HG03280 (cell line): ENCODE results near the gene SERPINA3.
"Not testable (repeated sequence)": the region's sequence is repeated elsewhere in the genome, so short reads cannot be mapped to it uniquely, and the experiment has no call there.

Source experiments
- ATAC-seq: cut with Tn5 transposase; IDR thresholded peaks from one replicate; pipeline ENCODE4 v1.9.1; 2021; ENCODE audit warnings: mild to moderate bottlenecking, moderate library complexity; ENCODE audit not compliant: unreplicated experiment

Gene SERPINA3

DNA sequence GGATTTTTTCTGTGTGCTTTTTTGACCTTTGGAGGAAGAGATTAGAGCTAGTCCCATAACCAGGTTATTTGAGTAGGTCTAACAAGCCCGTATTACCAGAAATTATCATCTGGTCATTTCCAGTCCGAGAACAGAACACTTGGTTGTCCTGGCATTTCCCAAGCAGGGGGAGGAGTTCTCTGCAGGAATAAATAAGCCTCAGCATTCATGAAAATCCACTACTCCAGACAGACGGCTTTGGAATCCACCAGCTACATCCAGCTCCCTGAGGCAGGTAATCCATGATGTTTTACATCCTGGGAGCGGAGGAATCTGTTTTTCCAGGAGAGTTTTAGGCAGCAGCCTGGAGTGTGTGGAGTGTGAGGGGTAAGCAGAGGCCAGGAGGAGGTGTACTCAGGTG is at the start of gene SERPINA3:
TSS of gene SERPINA3 (plus strand) at position 218 of the 400 bp plus-strand sequence. CDS start 2,051 bp downstream, outside the sequence.
- no peak for ATAC-seq

- ATAC-seq: no peak
Observed at GRCh38 chr14:94562941-94563883, 49.0 kb upstream of the SERPINA3 start.

- ATAC-seq: no peak
Observed at GRCh38 chr14:94564381-94564780, 47.8 kb upstream of the SERPINA3 start.

- ATAC-seq: no peak
Observed at GRCh38 chr14:94568186-94568585, 44.0 kb upstream of the SERPINA3 start.

DNA sequence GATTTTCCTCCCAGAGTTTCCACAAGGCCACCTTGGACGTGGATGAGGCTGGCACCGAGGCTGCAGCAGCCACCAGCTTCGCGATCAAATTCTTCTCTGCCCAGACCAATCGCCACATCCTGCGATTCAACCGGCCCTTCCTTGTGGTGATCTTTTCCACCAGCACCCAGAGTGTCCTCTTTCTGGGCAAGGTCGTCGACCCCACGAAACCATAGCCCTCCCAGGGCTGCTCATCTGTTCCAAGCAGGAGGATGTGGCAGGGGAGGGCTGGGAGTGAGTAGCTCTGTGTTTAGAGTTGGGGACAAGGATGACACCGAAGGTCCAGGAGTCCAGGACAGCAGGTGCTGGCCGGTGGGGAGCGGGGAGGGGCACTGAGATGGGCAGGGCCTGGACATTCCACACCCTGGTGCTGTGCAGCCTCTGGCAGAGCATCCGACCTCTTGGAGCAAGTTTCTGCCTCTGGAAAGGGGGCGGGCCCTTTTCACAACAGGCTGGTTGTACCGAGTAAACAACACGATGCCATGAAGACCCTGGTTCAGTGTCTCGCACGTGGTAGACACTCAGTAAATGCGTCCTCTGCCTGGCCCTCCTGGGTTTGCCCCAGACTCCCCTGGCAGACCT is 42.7 kb upstream of the SERPINA3 start:
- ATAC-seq: no peak

DNA sequence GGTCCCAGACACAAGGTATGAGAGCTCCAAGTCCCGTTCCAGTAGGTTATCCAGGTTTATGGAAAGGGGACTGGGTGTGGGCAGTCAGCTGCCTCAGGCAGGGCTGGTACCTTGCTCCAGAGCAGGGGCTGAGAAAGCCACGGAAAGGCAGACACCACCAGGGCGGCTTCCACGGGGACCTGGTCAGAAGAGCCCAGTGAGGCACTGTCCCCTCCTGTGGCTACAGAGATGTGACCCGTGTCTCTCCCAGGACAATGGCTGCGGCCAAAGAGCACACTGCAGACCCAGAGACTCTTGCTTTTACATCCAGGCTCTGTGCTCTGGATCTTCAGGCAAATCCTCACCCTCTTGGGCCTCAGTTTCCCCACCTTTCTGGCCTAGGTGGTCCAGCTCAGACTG is 42.2 kb upstream of the SERPINA3 start:
- ATAC-seq: no peak

DNA sequence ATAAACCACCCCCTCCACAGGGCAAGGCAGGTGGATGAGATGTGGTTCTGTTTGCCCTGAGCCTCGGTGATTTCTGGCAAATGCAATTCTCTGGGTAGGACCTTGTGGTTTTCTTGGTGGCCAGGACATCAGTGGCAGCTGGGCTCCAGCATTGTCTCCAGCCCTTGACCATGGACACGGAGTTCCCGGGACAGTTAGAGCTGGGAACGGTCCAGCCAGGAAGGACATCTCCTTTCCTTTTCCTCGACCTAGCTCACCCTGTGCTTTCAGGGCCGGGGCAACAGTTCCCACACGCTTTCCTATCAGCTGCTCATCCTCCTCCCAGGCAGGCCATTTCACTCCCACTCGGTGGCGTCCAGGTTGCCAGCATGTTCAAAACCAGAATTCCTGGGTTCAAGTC is 41.8 kb upstream of the SERPINA3 start:
- ATAC-seq: no peak

DNA sequence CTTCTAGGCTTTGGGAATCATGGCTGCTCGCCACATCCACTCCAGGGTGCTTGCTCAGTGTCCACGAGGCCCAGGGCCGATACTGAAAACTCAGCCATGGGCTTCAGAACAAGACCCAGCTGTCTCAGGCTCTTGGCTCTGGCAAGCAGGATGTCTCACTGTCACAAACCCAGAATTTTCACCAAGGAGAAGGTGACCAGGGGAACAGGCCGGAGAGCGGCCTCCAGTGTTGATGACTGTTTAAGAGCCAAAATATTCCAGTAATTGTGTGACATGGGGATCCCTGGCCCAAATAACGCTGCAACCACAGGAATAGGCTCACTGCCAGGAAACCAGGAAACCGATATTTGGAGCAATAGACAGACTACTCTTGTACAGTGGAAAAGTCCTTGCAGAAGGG is 40.8 kb upstream of the SERPINA3 start:
- no peak for ATAC-seq

GRCh38 chr14:94571950-94572349 is 40.2 kb upstream of the SERPINA3 start:
- no peak for ATAC-seq

DNA sequence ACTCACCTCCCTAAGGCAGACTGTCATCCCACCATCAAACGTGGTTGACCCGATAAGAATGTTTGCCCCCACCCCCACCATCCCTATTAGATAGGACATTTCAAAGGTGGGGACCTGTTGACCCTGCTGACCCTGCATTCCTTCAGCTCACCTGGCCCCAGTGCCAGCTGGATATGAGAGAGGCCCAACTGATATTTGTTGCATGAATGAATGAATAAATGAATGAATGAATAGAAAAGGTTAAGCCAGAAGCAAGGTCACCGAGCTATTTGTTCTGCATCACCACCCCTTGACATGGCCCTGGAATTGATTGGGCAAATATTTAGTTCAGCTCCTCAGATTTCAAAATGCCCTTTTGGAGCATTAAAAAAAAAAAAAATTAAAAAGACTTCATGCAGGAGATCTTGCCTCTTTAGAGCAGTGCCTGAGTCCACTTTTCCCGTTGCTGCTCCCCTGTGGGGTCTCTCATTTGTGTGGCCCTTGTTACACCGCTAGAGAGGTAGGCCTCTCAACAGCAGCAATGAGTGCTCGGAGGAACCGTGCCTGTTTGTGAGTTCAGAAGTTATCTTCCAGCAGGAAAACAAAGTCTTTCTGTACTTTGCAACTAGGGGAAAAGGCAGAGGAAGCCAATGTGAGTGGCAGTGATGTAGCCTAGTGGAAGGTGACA is 39.4 kb upstream of the SERPINA3 start:
- no peak for ATAC-seq

DNA sequence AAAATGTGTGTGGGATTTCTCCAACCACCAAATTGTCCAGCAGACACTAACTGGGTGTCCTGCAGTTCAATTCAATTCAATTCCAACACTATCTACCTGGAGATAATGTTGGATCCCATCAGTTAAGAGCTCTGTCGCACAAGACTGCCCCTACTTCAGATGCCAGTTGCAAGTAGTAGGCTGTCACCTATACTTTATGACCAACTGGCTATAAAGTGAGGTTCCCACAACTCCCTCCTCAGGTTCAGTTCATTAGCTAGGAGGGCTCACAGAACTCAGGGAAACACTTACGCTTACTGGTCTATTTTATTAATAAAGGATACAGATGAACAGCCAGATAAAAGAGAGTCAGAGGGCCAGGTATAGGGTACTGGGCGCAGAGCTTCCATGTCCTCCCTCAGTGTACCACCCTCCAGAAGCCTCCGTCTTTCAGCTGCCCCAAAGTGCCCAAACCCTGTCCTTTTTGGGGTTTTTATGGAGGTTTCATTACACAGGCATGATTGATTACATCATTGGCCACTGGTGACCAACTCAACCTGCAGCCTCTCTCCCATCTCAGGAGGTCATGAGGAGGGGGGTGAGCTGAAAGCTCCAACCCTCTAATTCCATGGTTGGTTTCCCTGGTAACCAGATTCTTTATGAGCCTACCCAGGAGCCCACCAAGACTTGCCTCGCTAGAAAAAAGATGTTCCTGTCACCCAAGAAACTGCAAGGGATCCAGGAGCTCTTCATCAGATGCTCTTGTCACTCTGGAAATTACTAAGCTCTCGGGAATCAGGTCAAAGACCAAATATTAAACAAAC is 38.5 kb upstream of the SERPINA3 start:
- ATAC-seq: no peak

DNA sequence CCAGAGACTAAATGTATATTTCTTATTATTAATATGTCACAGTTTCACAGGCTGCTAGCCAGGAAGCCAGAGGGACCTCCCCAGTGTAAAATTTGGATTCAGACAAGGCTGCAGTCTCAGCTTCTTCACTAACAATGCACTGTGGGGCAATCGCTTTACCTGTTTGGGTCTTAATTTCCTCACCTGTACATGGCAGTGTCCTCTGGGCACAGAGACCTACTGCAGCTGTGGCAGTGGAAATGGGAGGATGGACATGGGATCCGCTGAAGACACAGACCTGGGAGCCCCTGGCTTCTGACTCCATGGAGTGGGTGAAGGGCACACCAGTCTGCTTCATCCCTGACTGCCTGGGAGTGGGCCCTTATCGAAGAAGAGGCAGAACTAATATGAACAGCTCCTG is 37.9 kb upstream of the SERPINA3 start:
- ATAC-seq: no peak

- ATAC-seq: no peak
Observed at GRCh38 chr14:94575730-94576585, 36.2 kb upstream of the SERPINA3 start.

GRCh38 chr14:94577472-94577871 is 34.7 kb upstream of the SERPINA3 start:
- not testable (repeated sequence) for ATAC-seq

GRCh38 chr14:94578712-94579111 is 33.5 kb upstream of the SERPINA3 start:
- no peak for ATAC-seq

DNA sequence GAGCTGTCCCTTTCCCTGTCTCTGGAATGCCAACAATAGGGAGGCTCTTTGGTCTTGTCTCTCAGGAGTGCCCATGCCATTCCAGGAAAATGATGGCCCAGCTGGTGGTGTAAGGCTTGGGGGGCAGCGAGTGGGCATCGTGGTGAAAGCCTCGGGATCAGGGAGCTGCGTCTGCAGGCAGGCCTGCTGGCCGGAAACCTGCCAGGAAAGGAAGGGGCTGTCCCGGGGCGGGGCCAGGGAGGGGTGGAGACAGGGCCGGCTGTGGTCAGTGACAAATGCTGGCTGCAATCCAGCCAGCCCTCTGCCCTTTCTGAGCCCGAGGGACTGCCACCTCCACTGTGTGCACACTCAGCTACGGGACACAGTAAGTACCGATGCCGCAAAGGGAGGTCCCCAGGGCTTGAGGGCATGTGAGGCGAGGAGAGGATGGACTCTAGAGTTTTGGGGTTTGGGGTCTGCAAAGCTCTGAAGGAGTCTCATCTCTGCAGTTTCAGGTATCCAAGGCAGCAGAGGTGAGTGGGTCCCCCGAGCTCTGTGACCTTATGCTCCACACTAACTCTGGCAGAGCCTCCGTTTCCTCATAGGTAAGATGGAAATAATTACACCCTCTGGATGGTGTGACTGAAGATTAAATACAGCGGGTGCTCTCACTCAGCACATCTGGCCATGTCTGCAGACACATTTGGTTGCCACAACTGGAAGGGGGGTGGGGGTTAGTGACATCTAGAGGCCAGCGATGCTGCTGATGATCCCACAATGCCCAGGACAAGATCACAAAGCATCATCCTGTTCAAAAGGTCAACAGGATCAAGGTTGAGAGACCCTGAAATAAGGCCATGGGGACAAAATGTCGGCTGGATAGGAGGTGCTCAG is 30.8 kb upstream of the SERPINA3 start, which contains the start of gene SERPINA5:
TSS of gene SERPINA5 (plus strand) at position 300 of the 873 bp plus-strand sequence. CDS start 5,937 bp downstream, outside the sequence.
- no peak for ATAC-seq

- no peak for ATAC-seq
Observed at GRCh38 chr14:94582199-94582750, 29.9 kb upstream of the SERPINA3 start.

GRCh38 chr14:94582851-94583250 is 29.3 kb upstream of the SERPINA3 start:
- no peak for ATAC-seq
